ENCODE results near the gene TOR2A. TPM values are rescaled to one million over a fixed set of nuclear protein-coding genes. Genes with fewer than 3 reads are reported as not detected.

Gene TOR2A
- total RNA-seq, 1 donor from 2014 or later: 13.0 TPM

GRCh38 chr9:127724012-127724411 is 11.1 kb downstream of the TOR2A start:
- H3K4me3 ChIP-seq (ENCODE audit: low read depth, low read length): no peak overlapping the region
- DNase-seq (ENCODE audit: low read depth): no peak
- no peak for TF ChIP-seq CTCF (conservative IDR thresholded peaks at IDR 0.05; ENCODE audit: low read depth, low read length)

GRCh38 chr9:127723444-127723843 is 11.7 kb downstream of the TOR2A start:
- DNase-seq (ENCODE audit: low read depth): no peak

GRCh38 chr9:127723013-127723412 is 12.1 kb downstream of the TOR2A start:
- TF ChIP-seq CTCF (conservative IDR thresholded peaks at IDR 0.05; ENCODE audit: low read depth, low read length): no peak
- H3K4me3 ChIP-seq (ENCODE audit: low read depth, low read length): no peak overlapping the region
- no peak for DNase-seq (ENCODE audit: low read depth)

More at GRCh38 chr9:127723444-127723843, 11.7 kb downstream of the TOR2A start:
- no peak overlapping the region for H3K4me3 ChIP-seq (ENCODE audit: low read depth, low read length)
- TF ChIP-seq CTCF (conservative IDR thresholded peaks at IDR 0.05; ENCODE audit: low read depth, low read length): no peak

GRCh38 chr9:127722055-127722745 is 12.9 kb downstream of the TOR2A start:
- no peak overlapping the region for H3K4me3 ChIP-seq (ENCODE audit: low read depth, low read length)
- DNase-seq (ENCODE audit: low read depth): no peak
- TF ChIP-seq CTCF (conservative IDR thresholded peaks at IDR 0.05; ENCODE audit: low read depth, low read length): no peak

GRCh38 chr9:127721391-127721821 is 13.7 kb downstream of the TOR2A start:
- no peak for TF ChIP-seq CTCF (conservative IDR thresholded peaks at IDR 0.05; ENCODE audit: low read depth, low read length)
- no peak for DNase-seq (ENCODE audit: low read depth)

GRCh38 chr9:127720865-127721227 is 14.2 kb downstream of the TOR2A start:
- DNase-seq (ENCODE audit: low read depth): no peak
- no peak overlapping the region for H3K4me3 ChIP-seq (ENCODE audit: low read depth, low read length)
- no peak for TF ChIP-seq CTCF (conservative IDR thresholded peaks at IDR 0.05; ENCODE audit: low read depth, low read length)

More at GRCh38 chr9:127721391-127721821, 13.7 kb downstream of the TOR2A start:
- H3K4me3 ChIP-seq (ENCODE audit: low read depth, low read length): no peak overlapping the region
